DOHH2 (cell line): ENCODE data around the gene EID2B.

Source experiments
- H3F3A ChIP-seq: fragments of 200-600 bp; sonication (generic), shearing (Covaris generic); 2 replicates; pipeline ENCODE4 v1.6.0; 2016; ENCODE audit warnings: antibody characterized with exemption, mild to moderate bottlenecking; ENCODE audit not compliant: control insufficient read depth, insufficient read depth
- H3K27ac ChIP-seq: fragments of 200-600 bp; sonication (generic); 2 replicates; pipeline ENCODE4 v1.5.1; 2014; ENCODE audit warnings: low read depth, mild to moderate bottlenecking, low read length, moderate library complexity
- H3K27me3 ChIP-seq: fragments of 200-600 bp; sonication (generic); 2 replicates; pipeline ENCODE4 v1.6.1; 2014; ENCODE audit warnings: mild to moderate bottlenecking, low read length, mixed read lengths; ENCODE audit not compliant: control insufficient read depth
- H3K36me3 ChIP-seq: fragments of 200-600 bp; sonication (generic); 2 replicates; pipeline ENCODE4 v1.6.1; 2014; ENCODE audit warnings: mild to moderate bottlenecking, low read length, moderate library complexity, mixed read lengths; ENCODE audit not compliant: control insufficient read depth
- H3K4me1 ChIP-seq: fragments of 200-600 bp; sonication (generic); 2 replicates; pipeline ENCODE4 v1.6.1; 2014; ENCODE audit warnings: mild to moderate bottlenecking, low read length, mixed read lengths; ENCODE audit not compliant: control insufficient read depth
- H3K4me2 ChIP-seq: fragments of 200-600 bp; sonication (generic); 2 replicates; pipeline ENCODE4 v1.6.0; 2014; ENCODE audit warnings: mild to moderate bottlenecking, low read length, moderate library complexity
- H3K4me3 ChIP-seq: fragments of 200-600 bp; sonication (generic); 2 replicates; pipeline ENCODE4 v1.5.1; 2014; ENCODE audit warnings: mild to moderate bottlenecking, low read length, mixed read lengths
- H3K79me2 ChIP-seq: fragments of 200-600 bp; sonication (generic); 2 replicates; pipeline ENCODE4 v1.6.1; 2014; ENCODE audit warnings: mild to moderate bottlenecking, low read length, mixed read lengths; ENCODE audit not compliant: control insufficient read depth
- H3K9me2 ChIP-seq: fragments of 200-600 bp; sonication (generic); replicated peaks from 2 replicates; pipeline ENCODE4 v1.6.1; 2014; ENCODE audit warnings: mild to moderate bottlenecking, low read length, mixed read lengths; ENCODE audit not compliant: control insufficient read depth
- H3K9me3 ChIP-seq: fragments of 200-600 bp; sonication (generic); 2 replicates; pipeline ENCODE4 v1.6.1; 2014; ENCODE audit warnings: antibody characterized with exemption, low read length, mixed read lengths; ENCODE audit not compliant: control insufficient read depth, insufficient read depth
- H4K20me1 ChIP-seq: fragments of 200-600 bp; sonication (generic); 2 replicates; pipeline ENCODE4 v1.6.0; 2014; ENCODE audit warnings: low read depth, mild to moderate bottlenecking, antibody characterized with exemption, low read length, moderate library complexity; ENCODE audit not compliant: control insufficient read depth, insufficient read depth
- EZH2phosphoT487 ChIP-seq: fragments of 200-600 bp; sonication (generic); IDR thresholded peaks from 2 replicates; pipeline ENCODE4 v1.6.1; 2017; ENCODE audit warnings: borderline replicate concordance, mild to moderate bottlenecking, antibody characterized with exemption, low read length, moderate library complexity, mixed read lengths
- TF ChIP-seq, protein P1 (sequence below): fragments of 200-600 bp; sonication (generic); IDR thresholded peaks from one replicate; pipeline ENCODE4 v1.5.1; 2014; ENCODE audit warnings: antibody characterized with exemption, mild to moderate bottlenecking, low read depth, low read length; ENCODE audit not compliant: poor library complexity, severe bottlenecking

Gene EID2B

DNA sequence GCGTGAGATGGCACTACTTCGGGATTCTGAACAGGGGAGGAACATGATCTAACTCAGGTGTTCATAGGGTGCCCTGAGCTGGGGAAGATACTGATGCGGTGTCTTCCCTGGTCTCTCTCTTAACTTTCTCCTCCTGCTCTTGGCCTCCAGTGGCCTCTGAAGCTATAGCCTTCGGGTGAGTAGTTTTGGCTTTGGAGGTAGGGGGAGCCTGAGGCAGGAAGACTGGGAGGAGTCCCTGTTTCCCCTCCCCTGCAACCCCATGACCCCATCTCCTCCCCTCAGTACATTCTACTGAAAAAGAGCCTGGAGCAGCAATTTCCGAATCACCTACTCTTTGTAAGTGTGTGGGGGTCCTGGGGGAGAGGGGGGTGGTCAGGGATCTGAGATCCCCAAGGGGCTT, 14.2 kb downstream of the EID2B start:
- Histone ChIP-seq H3K79me2 (no peaks in the 10 kb centered on the region), H3K4me3 (no peak overlapping the region), H3K27me3 (peaks cover 32% of the 10 kb centered on the region), H3K9me3 (no peaks in the 10 kb centered on the region), H3F3A (no peaks in the 10 kb centered on the region), H3K27ac (no peak overlapping the region), H4K20me1 (no peaks in the 10 kb centered on the region), H3K4me2 (no peak overlapping the region), H3K36me3 (no peaks in the 10 kb centered on the region), H3K4me1 (peaks cover 30% of the 10 kb centered on the region), H3K9me2 (no peaks in the 10 kb centered on the region)
- no peak for TF ChIP-seq EZH2phosphoT487
- TF ChIP-seq, protein P1, sequence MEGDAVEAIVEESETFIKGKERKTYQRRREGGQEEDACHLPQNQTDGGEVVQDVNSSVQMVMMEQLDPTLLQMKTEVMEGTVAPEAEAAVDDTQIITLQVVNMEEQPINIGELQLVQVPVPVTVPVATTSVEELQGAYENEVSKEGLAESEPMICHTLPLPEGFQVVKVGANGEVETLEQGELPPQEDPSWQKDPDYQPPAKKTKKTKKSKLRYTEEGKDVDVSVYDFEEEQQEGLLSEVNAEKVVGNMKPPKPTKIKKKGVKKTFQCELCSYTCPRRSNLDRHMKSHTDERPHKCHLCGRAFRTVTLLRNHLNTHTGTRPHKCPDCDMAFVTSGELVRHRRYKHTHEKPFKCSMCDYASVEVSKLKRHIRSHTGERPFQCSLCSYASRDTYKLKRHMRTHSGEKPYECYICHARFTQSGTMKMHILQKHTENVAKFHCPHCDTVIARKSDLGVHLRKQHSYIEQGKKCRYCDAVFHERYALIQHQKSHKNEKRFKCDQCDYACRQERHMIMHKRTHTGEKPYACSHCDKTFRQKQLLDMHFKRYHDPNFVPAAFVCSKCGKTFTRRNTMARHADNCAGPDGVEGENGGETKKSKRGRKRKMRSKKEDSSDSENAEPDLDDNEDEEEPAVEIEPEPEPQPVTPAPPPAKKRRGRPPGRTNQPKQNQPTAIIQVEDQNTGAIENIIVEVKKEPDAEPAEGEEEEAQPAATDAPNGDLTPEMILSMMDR, result no peak

DNA sequence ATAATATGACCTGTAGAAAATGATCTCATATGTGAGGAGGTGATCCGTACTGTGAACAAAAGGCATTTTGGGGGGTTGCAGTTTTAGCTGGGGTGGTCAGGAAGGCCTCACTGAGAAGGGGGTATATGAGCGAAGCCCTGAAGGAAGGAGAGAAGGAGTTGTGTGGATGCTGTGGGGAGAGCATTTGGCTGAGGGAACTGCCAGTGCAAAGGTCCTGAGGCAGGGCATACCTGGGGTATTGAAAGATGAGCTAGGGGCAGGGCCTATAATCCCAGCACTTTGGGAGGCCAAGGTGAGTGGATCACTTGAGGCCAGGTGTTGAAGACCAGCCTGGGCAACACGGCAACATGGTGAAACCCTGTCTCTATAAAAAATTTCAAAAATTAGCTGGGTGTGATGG, 15.2 kb downstream of the EID2B start:
- TF ChIP-seq, protein P1, result no peak
- no peak for TF ChIP-seq EZH2phosphoT487
- peaks cover 37% of the 10 kb centered on the region for H3K27me3 ChIP-seq

DNA sequence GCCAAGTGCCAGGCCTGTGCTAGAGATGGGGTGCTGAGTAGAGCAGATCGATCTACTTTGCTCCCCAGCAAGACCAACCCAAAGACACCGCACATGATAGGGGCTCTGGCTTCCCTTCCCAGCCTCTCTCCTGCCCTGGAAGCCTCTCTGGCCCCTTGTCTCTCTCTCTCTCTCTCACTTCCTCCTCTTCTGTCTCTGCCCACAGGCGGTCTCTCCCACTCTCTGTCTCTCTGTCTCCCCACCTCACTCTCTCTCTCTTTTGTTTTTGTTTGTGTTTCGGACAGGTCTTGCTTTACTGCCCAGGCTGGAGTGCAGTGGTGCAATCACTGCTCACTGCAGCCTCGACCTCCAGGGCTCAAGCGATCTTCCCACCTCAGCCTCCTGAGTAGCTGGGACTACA, 16.4 kb downstream of the EID2B start:
- Histone ChIP-seq H3K79me2 (no peaks in the 10 kb centered on the region), H3K4me3 (no peak overlapping the region), H3K4me2 (peak overlapping the region; percentile 33; the same call in 1 of the 2 replicates), H3K4me1 (peaks cover 30% of the 10 kb centered on the region), H3K27me3 (peaks cover 37% of the 10 kb centered on the region), H4K20me1 (no peaks in the 10 kb centered on the region), H3K27ac (no peak overlapping the region), H3F3A (no peaks in the 10 kb centered on the region), H3K9me3 (no peaks in the 10 kb centered on the region), H3K9me2 (no peaks in the 10 kb centered on the region), H3K36me3 (no peaks in the 10 kb centered on the region)
- TF ChIP-seq EZH2phosphoT487, result no peak
- TF ChIP-seq, protein P1, result no peak

More for the DNA sequence above, 15.2 kb downstream of the EID2B start:
- no peaks in the 10 kb centered on the region for H3K79me2 ChIP-seq
- no peak overlapping the region for H3K27ac ChIP-seq
- no peaks in the 10 kb centered on the region for H4K20me1 ChIP-seq
- H3K4me2 ChIP-seq, result no peak overlapping the region
- no peaks in the 10 kb centered on the region for H3K9me2 ChIP-seq
- no peak overlapping the region for H3K4me3 ChIP-seq
- H3K4me1 ChIP-seq, result peaks cover 30% of the 10 kb centered on the region
- H3K36me3 ChIP-seq, result no peaks in the 10 kb centered on the region
- no peaks in the 10 kb centered on the region for H3F3A ChIP-seq
- H3K9me3 ChIP-seq, result no peaks in the 10 kb centered on the region
